GM13977 (cell line): Measurements from ENCODE around the gene ITCH.

Source experiments
- DNase-seq: peaks from one replicate; pipeline ENCODE4 v3.0.0; 2012; ENCODE audit warnings: low spot score
- in situ Hi-C: fragments of 300-500 bp; cut with MboI; formaldehyde crosslinking; loops from one replicate; pipeline ENCODE4 v1.12.0; 2022; ENCODE audit warnings: low sequenced_read_pairs, low pct_unique_long_range_greater_than_20kb, mixed read lengths, inconsistent platforms; ENCODE audit not compliant: unreplicated experiment
- TF ChIP-seq, protein P1 (sequence below): IDR thresholded peaks from 2 replicates; pipeline ENCODE4 v1.5.1; 2012; ENCODE audit warnings: mild to moderate bottlenecking, control low read depth; ENCODE audit not compliant: insufficient read depth; ENCODE audit errors: extremely low read depth, missing control alignments

Gene ITCH

DNA sequence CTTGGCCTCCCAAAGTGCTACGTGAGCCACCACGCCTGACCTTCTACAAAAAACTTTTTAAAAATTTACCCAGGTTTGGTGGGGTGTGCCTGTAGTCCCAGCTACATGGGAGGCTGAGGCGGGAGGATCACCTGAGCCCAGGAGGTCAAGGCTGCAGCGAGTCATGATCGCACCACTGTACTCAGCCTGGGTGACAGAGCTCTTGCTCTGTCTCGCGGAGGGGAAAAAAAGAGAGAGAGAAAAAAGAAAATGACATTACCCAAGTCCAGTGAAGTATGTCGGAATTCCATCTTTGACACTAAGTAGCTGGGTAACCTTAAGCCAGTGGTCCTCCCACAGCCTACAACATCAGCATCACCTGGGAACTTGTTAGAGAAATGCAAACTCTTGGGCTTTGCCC lies 176.7 kb downstream of the ITCH start:
- DNase-seq: no peak
- TF ChIP-seq, protein P1, sequence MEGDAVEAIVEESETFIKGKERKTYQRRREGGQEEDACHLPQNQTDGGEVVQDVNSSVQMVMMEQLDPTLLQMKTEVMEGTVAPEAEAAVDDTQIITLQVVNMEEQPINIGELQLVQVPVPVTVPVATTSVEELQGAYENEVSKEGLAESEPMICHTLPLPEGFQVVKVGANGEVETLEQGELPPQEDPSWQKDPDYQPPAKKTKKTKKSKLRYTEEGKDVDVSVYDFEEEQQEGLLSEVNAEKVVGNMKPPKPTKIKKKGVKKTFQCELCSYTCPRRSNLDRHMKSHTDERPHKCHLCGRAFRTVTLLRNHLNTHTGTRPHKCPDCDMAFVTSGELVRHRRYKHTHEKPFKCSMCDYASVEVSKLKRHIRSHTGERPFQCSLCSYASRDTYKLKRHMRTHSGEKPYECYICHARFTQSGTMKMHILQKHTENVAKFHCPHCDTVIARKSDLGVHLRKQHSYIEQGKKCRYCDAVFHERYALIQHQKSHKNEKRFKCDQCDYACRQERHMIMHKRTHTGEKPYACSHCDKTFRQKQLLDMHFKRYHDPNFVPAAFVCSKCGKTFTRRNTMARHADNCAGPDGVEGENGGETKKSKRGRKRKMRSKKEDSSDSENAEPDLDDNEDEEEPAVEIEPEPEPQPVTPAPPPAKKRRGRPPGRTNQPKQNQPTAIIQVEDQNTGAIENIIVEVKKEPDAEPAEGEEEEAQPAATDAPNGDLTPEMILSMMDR: no peak
- in situ Hi-C loops: loop anchor here (10.0 kb wide), 1 partner anchor 225 kb away; no protein-coding TSS in a partner anchor

DNA sequence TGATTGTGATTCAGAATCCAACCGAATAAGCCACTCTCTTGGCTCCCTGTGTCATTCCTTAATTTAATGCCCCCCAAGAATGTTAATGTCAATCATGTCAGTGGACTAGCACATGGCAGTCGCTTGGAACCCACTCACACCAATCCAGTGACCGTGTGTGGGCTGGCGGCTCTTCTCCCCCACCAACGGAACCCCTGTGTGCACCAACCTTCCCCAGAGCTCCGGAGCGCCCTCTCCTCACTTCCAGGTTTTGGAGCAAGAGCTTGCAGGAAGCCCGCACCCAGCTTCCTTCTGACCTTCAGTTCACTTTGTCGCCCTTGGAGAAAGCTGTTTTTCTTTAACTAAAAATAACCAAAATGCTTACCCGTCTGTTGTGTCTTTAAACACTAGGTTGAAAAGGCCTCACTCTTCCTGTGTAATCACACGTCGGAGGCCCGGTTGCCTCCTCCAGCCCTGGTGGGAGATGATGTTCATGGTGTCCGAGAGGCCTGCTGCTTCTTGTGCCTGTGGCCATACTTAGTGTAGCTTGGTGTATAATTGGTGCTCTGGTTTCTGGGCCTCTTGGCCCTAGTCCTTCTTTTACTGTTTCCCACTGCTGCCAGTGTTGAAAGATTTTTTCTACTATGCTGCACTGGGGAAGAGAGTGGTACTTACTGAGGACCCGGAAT lies 177.7 kb downstream of the ITCH start:
- DNase-seq: no peak
- TF ChIP-seq, protein P1: no peak
- in situ Hi-C loops: no loop called here

DNA sequence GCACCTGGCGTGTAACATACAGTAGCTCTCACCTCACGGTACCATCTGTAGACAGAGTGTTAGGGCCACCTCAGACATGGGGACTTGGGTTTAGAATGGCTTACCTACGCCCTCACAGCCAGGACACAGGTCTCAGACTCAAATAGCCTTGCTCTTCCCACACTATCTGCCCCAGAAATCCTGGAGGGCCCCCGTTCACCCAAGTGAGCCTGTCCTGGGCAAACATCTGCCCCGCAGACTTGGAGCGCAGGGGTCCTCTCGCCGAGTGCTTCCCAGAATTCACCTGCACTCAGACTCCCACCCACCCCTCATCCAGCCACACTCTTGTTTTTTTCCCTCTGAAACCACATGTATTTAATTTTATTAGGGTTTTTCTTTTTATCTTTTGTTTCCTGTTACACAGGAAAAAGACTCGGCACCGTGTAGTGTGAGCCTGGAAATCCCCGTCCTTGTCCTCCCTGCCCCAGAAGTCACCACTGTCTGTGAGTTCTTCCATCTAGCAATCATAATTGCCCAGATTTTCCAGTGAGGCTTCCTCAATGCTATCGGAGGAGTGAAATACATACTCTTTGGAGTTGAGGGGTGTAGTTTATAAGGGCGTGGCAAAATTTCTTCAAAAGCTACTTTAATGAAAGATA lies 178.3 kb downstream of the ITCH start:
- in situ Hi-C loops: no loop called here
- no peak for DNase-seq
- TF ChIP-seq, protein P1: no peak

DNA sequence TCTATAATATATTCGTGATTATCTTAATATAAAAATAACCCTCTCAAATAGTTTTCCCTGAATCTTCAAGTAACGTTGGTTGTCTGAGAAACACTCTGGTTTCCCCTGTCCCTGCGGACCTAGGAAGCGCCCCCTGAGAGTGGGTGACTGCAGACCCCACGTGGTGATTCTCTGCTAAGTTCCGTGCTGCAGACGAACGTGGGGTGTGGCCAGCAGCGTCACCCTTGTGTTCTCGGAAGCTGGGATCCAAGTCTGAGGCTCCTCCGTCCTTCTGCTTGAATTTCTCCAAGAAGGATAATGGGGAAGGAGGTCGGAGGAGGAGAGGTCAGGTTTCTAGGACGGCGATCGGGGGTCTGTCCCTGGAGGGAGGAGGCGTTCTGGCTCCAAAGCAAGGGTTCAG lies 178.8 kb downstream of the ITCH start:
- DNase-seq: no peak
- TF ChIP-seq, protein P1: no peak
- in situ Hi-C loops: no loop called here

DNA sequence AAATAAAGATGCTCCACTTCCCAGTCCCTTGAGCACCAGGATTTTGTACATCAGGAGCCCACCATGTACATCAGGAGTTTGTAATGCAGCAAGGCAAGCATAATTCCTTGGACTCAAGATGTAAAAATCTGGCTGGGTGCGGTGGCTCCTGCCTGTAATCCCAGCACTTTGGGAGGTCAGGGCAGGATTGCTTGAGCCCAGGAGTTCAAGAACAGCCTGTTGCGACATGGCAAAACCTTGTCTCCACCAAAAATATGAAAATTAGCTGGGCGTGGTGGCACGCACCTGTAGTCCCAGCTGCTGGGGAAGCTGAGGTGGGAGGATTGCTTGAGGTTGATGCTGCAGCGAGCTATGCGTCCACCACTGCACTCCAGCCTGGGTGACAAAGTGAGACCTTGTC lies 179.4 kb downstream of the ITCH start:
- in situ Hi-C loops: no loop called here
- TF ChIP-seq, protein P1: no peak
- DNase-seq: no peak

DNA sequence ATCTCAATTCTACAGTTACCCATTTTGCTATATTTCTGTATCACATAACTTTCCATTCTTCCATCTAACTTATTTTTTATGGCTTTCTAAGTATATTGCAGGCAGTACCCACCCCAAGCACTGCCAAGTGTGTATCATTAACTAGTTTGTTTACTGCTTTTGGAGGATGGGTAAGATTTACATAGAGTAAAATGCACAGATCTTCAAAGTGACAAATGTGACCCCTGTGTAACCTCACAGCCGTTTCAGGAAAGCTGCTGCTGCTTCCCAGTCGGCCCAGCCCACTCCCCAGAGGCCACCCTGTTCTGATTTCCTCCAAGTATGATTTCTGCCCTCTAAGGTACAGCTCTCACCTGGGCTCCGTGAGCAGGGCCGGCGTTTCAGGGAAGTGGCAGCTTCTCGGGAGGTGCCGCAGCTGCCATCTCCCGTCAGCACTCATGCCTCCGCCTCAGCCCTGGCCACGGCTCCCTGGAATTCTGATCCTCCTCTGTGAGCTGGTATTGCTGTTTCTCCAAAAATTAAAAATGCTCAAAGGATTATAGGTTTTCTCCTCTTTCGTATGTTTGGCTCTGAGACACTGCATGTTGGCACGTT lies 180.5 kb downstream of the ITCH start:
- DNase-seq: no peak
- in situ Hi-C loops: no loop called here
- TF ChIP-seq, protein P1: no peak
